ENCODE measurements around the gene EPN3. TPM values are rescaled to one million over a fixed set of nuclear protein-coding genes. Genes with fewer than 3 reads are reported as not detected.

The EPN3 gene
- total and polyA plus RNA-seq, 2 experiments from 2014 or later, result 2.3 to 7.7 TPM

GRCh38 chr17:50570528-50570927 is 38.0 kb downstream of the EPN3 start:
- TF ChIP-seq EZH2phosphoT487 (IDR thresholded peaks at IDR 0.05; ENCODE audit: unreplicated experiment) (no peak), NANOG (IDR thresholded peaks at IDR 0.05; ENCODE audit: borderline replicate concordance) (no peak), JUNB (IDR thresholded peaks at IDR 0.05; ENCODE audit: unreplicated experiment) (no peak), ZNF114 (CRISPR knock-in tag; IDR thresholded peaks at IDR 0.05) (no peak)
- TF ChIP-seq, protein P1, sequence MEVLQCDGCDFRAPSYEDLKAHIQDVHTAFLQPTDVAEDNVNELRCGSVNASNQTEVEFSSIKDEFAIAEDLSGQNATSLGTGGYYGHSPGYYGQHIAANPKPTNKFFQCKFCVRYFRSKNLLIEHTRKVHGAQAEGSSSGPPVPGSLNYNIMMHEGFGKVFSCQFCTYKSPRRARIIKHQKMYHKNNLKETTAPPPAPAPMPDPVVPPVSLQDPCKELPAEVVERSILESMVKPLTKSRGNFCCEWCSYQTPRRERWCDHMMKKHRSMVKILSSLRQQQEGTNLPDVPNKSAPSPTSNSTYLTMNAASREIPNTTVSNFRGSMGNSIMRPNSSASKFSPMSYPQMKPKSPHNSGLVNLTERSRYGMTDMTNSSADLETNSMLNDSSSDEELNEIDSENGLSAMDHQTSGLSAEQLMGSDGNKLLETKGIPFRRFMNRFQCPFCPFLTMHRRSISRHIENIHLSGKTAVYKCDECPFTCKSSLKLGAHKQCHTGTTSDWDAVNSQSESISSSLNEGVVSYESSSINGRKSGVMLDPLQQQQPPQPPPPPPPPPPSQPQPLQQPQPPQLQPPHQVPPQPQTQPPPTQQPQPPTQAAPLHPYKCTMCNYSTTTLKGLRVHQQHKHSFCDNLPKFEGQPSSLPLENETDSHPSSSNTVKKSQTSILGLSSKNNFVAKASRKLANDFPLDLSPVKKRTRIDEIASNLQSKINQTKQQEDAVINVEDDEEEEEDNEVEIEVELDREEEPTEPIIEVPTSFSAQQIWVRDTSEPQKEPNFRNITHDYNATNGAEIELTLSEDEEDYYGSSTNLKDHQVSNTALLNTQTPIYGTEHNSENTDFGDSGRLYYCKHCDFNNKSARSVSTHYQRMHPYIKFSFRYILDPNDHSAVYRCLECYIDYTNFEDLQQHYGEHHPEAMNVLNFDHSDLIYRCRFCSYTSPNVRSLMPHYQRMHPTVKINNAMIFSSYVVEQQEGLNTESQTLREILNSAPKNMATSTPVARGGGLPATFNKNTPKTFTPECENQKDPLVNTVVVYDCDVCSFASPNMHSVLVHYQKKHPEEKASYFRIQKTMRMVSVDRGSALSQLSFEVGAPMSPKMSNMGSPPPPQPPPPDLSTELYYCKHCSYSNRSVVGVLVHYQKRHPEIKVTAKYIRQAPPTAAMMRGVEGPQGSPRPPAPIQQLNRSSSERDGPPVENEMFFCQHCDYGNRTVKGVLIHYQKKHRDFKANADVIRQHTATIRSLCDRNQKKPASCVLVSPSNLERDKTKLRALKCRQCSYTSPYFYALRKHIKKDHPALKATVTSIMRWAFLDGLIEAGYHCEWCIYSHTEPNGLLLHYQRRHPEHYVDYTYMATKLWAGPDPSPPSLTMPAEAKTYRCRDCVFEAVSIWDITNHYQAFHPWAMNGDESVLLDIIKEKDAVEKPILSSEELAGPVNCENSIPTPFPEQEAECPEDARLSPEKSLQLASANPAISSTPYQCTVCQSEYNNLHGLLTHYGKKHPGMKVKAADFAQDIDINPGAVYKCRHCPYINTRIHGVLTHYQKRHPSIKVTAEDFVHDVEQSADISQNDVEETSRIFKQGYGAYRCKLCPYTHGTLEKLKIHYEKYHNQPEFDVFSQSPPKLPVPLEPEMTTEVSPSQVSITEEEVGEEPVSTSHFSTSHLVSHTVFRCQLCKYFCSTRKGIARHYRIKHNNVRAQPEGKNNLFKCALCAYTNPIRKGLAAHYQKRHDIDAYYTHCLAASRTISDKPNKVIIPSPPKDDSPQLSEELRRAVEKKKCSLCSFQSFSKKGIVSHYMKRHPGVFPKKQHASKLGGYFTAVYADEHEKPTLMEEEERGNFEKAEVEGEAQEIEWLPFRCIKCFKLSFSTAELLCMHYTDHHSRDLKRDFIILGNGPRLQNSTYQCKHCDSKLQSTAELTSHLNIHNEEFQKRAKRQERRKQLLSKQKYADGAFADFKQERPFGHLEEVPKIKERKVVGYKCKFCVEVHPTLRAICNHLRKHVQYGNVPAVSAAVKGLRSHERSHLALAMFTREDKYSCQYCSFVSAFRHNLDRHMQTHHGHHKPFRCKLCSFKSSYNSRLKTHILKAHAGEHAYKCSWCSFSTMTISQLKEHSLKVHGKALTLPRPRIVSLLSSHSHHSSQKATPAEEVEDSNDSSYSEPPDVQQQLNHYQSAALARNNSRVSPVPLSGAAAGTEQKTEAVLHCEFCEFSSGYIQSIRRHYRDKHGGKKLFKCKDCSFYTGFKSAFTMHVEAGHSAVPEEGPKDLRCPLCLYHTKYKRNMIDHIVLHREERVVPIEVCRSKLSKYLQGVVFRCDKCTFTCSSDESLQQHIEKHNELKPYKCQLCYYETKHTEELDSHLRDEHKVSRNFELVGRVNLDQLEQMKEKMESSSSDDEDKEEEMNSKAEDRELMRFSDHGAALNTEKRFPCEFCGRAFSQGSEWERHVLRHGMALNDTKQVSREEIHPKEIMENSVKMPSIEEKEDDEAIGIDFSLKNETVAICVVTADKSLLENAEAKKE (CRISPR knock-in tag; IDR thresholded peaks at IDR 0.05), result no peak
- Mint-ChIP-seq H3K36me3 (ENCODE audit: low read depth) (no peaks in the 10 kb centered on the region; the same call in 2 of the 3 replicates), H3K4me1 (peaks cover 45% of the 10 kb centered on the region), H3K27ac (no peak overlapping the region), H3K9me3 (no peaks in the 10 kb centered on the region), H3K4me3 (no peak overlapping the region), H3K27me3 (ENCODE audit: insufficient read depth, low read depth, poor library complexity) (peaks cover 27% of the 10 kb centered on the region)
- peaks cover 20% of the 10 kb centered on the region for H3K27me3 ChIP-seq (ENCODE audit: insufficient read depth)
- H3K79me2 ChIP-seq (replicated peaks; ENCODE audit: insufficient read depth), result no peaks in the 10 kb centered on the region
- H3F3A ChIP-seq (replicated peaks; ENCODE audit: low read depth), result no peaks in the 10 kb centered on the region
- ATAC-seq (peak; percentile 18; the same call in 2 of the 3 replicates), DNase-seq (ENCODE audit: low spot score) (no peak)
- H3K27ac ChIP-seq (ENCODE audit: low read depth), result no peak overlapping the region
- H3K4me3 ChIP-seq, result no peak overlapping the region
- H3K9me2 ChIP-seq (ENCODE audit: insufficient read depth), result no peaks in the 10 kb centered on the region
- H3K4me2 ChIP-seq, result no peak overlapping the region
- H3K4me1 ChIP-seq (ENCODE audit: insufficient read depth), result peaks cover 13% of the 10 kb centered on the region
- no peak overlapping the region for H2AFZ ChIP-seq
- H4K20me1 ChIP-seq (replicated peaks; ENCODE audit: insufficient read depth), result no peaks in the 10 kb centered on the region; the same call in 1 of the 2 replicates
- no peaks in the 10 kb centered on the region for H3K36me3 ChIP-seq (ENCODE audit: insufficient read depth)

GRCh38 chr17:50571681-50572080 is 39.1 kb downstream of the EPN3 start:
- H3K27ac Mint-ChIP-seq, result no peak overlapping the region
- H3F3A ChIP-seq (replicated peaks; ENCODE audit: low read depth), result no peaks in the 10 kb centered on the region
- TF ChIP-seq ETS1 (IDR thresholded peaks at IDR 0.05) (no peak), EZH2phosphoT487 (IDR thresholded peaks at IDR 0.05; ENCODE audit: unreplicated experiment) (no peak), REST (IDR thresholded peaks at IDR 0.05; ENCODE audit: unreplicated experiment) (no peak), POLR2AphosphoS5 (IDR thresholded peaks at IDR 0.05; ENCODE audit: low read depth) (no peak), ZNF331 (CRISPR knock-in tag; IDR thresholded peaks at IDR 0.05; ENCODE audit: low read depth) (no peak)

More at GRCh38 chr17:50571681-50572080, 39.1 kb downstream of the EPN3 start:
- Histone ChIP-seq H4K20me1 (replicated peaks; ENCODE audit: insufficient read depth) (no peaks in the 10 kb centered on the region), H3K4me1 (ENCODE audit: insufficient read depth) (peaks cover 8% of the 10 kb centered on the region), H3K79me2 (replicated peaks; ENCODE audit: insufficient read depth) (no peaks in the 10 kb centered on the region), H3K27me3 (ENCODE audit: insufficient read depth) (peaks cover 9% of the 10 kb centered on the region), H3K36me3 (ENCODE audit: insufficient read depth) (no peaks in the 10 kb centered on the region), H3K27ac (ENCODE audit: low read depth) (no peak overlapping the region), H2AFZ (no peak overlapping the region), H3K9me2 (ENCODE audit: insufficient read depth) (no peaks in the 10 kb centered on the region), H3K4me2 (no peak overlapping the region), H3K4me3 (no peak overlapping the region)
- ATAC-seq (no peak), DNase-seq (ENCODE audit: low spot score) (no peak)
- Mint-ChIP-seq H3K36me3 (ENCODE audit: low read depth) (no peaks in the 10 kb centered on the region; the same call in 2 of the 3 replicates), H3K4me1 (peaks cover 34% of the 10 kb centered on the region), H3K27me3 (ENCODE audit: insufficient read depth, low read depth, poor library complexity) (peaks cover 17% of the 10 kb centered on the region), H3K4me3 (no peak overlapping the region), H3K9me3 (no peaks in the 10 kb centered on the region)
